ENCODE data around the gene ISCA1. TPM values are rescaled to one million over a fixed set of nuclear protein-coding genes. Genes with fewer than 3 reads are reported as not detected.
A peak's percentile ranks its signal among the peaks of the same experiment; 100 is the strongest.

ISCA1 gene
- polyA plus RNA-seq, 1 donor (not counting 4 experiments of a cell fraction or from before 2014, with no cell fraction given) = 37.4 TPM

- no peaks in the 10 kb centered on the region for H3K27me3 ChIP-seq (ENCODE audit: control insufficient read depth, extremely low read depth, insufficient read depth, low read length)
- H3K9ac ChIP-seq (ENCODE audit: control insufficient read depth, extremely low read depth, insufficient read depth, low read length) = no peak overlapping the region
- H3K27ac ChIP-seq (ENCODE audit: control insufficient read depth, insufficient read depth, low read length) = no peak overlapping the region
- no peaks in the 10 kb centered on the region for H3K9me1 ChIP-seq (ENCODE audit: control insufficient read depth, extremely low read depth, insufficient read depth, low read length)
- no peaks in the 10 kb centered on the region for H3K79me2 ChIP-seq (ENCODE audit: control insufficient read depth, insufficient read depth, low read length)
- H4K20me1 ChIP-seq (ENCODE audit: control insufficient read depth, extremely low read depth, insufficient read depth, low read length) = no peaks in the 10 kb centered on the region
- H3K4me2 ChIP-seq (ENCODE audit: control insufficient read depth, extremely low read depth, insufficient read depth, low read depth, low read length) = no peak overlapping the region
- no peaks in the 10 kb centered on the region for H3K9me3 ChIP-seq (ENCODE audit: control insufficient read depth, low read depth, low read length)
- H3K4me3 ChIP-seq (ENCODE audit: control insufficient read depth in 2 of 3, extremely low read depth in 1 of 3, insufficient read depth in 2 of 3, low read depth in 1 of 3, low read length in 3 of 3) = no peak overlapping the region
- DNase-seq (ENCODE audit: low read depth, low spot score) = no peak
- no peak overlapping the region for H2AFZ ChIP-seq (ENCODE audit: control insufficient read depth, low read length)
- dilution Hi-C loops (cut with MboI; ENCODE audit: extremely low pct_ligation_motif_present, low sequenced_read_pairs) = no loop called here
- peaks cover 18 to 37% of the 10 kb centered on the region in 2 experiments for H3K36me3 ChIP-seq (ENCODE audit: control insufficient read depth in 2 of 2, extremely low read depth in 1 of 2, insufficient read depth in 2 of 2, low read length in 2 of 2)
- peaks cover 9% of the 10 kb centered on the region for H3K4me1 ChIP-seq (ENCODE audit: control insufficient read depth, extremely low read depth, insufficient read depth, low read length)
- no peak for FAIRE-seq
- TF ChIP-seq EZH2 (IDR thresholded peaks at IDR 0.05; ENCODE audit: low read length) (no peak), CTCF (optimal IDR thresholded peaks at IDR 0.05 in 1 of 3, IDR thresholded peaks at IDR 0.05 in 1 of 3, conservative IDR thresholded peaks at IDR 0.05 in 1 of 3; ENCODE audit: extremely low read depth in 1 of 3, insufficient read depth in 2 of 3, low read length in 3 of 3) (no peak)
These were observed 21.9 kb upstream of the ISCA1 start for GRCh38 chr9:86304236-86304730.

- Histone ChIP-seq H3K4me2 (ENCODE audit: control insufficient read depth, extremely low read depth, insufficient read depth, low read depth, low read length) (no peak overlapping the region), H4K20me1 (ENCODE audit: control insufficient read depth, extremely low read depth, insufficient read depth, low read length) (no peaks in the 10 kb centered on the region), H3K27ac (ENCODE audit: control insufficient read depth, insufficient read depth, low read length) (peak overlapping the region; percentile 47), H3K4me1 (ENCODE audit: control insufficient read depth, extremely low read depth, insufficient read depth, low read length) (peaks cover 9% of the 10 kb centered on the region), H2AFZ (ENCODE audit: control insufficient read depth, low read length) (no peak overlapping the region), H3K9ac (ENCODE audit: control insufficient read depth, extremely low read depth, insufficient read depth, low read length) (no peak overlapping the region), H3K9me1 (ENCODE audit: control insufficient read depth, extremely low read depth, insufficient read depth, low read length) (no peaks in the 10 kb centered on the region), H3K79me2 (ENCODE audit: control insufficient read depth, insufficient read depth, low read length) (no peaks in the 10 kb centered on the region), H3K36me3 (ENCODE audit: control insufficient read depth in 2 of 2, extremely low read depth in 1 of 2, insufficient read depth in 2 of 2, low read length in 2 of 2) (peaks cover 23 to 42% of the 10 kb centered on the region in 2 experiments), H3K9me3 (ENCODE audit: control insufficient read depth, low read depth, low read length) (no peaks in the 10 kb centered on the region), H3K27me3 (ENCODE audit: control insufficient read depth, extremely low read depth, insufficient read depth, low read length) (no peaks in the 10 kb centered on the region), H3K4me3 (ENCODE audit: control insufficient read depth in 2 of 3, extremely low read depth in 1 of 3, insufficient read depth in 2 of 3, low read depth in 1 of 3, low read length in 3 of 3) (no peak overlapping the region)
- peak; percentile 76 for FAIRE-seq
- DNase-seq (ENCODE audit: low read depth, low spot score) = no peak
- dilution Hi-C loops (cut with MboI; ENCODE audit: extremely low pct_ligation_motif_present, low sequenced_read_pairs) = no loop called here
- no peak for TF ChIP-seq CTCF (optimal IDR thresholded peaks at IDR 0.05 in 1 of 3, IDR thresholded peaks at IDR 0.05 in 1 of 3, conservative IDR thresholded peaks at IDR 0.05 in 1 of 3; ENCODE audit: extremely low read depth in 1 of 3, insufficient read depth in 2 of 3, low read length in 3 of 3)
- TF ChIP-seq EZH2 (IDR thresholded peaks at IDR 0.05; ENCODE audit: low read length) = no peak
These were observed 21.1 kb upstream of the ISCA1 start for GRCh38 chr9:86303316-86303975.
